ENCODE results near the gene TNFRSF9. TPM values are rescaled to one million over a fixed set of nuclear protein-coding genes. Genes with fewer than 3 reads are reported as not detected.

TNFRSF9 gene
- total and polyA plus RNA-seq, 2 of the 8 experiments (the other 6 are each of a cell fraction or from before 2014, with no cell fraction given): not detected

DNA sequence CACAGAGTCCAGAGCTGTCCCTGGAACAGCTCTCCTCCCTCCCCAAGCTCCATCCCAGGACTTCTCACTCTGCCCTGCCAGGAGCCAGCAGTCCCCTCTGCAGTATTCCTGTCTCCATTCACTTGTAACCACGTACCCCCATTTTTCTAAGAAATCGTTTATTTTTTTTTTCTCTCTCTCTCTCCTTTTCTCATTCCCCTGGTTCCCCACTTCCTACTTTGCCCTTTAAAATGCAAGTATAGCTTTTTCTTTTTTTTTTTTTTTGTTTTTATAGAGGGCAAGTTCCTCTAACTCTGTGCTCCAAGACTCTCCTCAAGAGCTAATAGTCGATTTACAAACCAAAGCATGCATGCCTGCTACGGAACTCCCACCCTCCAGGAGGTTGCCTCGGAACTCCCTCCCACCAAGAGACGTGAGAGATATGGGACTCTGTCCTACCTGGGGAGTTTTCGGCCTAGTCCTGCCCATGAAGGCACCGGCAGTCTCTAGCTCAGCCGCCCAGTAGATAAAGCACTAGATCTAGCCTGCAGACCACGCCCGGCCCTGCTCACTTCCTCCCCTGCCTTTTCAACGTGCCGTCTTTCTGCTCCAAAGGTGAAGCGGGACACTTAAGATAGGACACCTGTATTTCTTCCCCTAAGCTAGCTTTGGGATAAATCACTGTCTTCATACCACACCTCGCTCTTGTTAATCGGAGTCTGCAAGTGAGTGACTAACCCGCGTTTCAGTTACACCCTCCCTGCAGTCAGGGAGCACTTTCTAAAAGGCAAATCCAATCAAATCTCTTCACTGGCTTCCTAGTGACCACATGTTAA, 27.7 kb downstream of the TNFRSF9 start:
- no peak overlapping the region; the same call in 1 of the 2 replicates for H4K8ac ChIP-seq (ENCODE audit: extremely low read depth, insufficient read depth, low read length)
- no peak overlapping the region for H3K23ac ChIP-seq (ENCODE audit: insufficient read length)
- H2BK5ac ChIP-seq (ENCODE audit: low read depth, low read length): no peak overlapping the region; the same call in 1 of the 2 replicates
- no peak overlapping the region for H3K4me3 ChIP-seq (ENCODE audit: extremely low read depth in 1 of 4, insufficient read depth in 2 of 4, low read depth in 3 of 4, low read length in 4 of 4)
- DNase-seq (ENCODE audit: low read depth in 1 of 2, low spot score in 2 of 2): peak in 1 of 2 experiments; percentile 3
- no peak overlapping the region for H3K56ac ChIP-seq (replicated peaks; ENCODE audit: insufficient read length, low read depth, low read length)
- no peaks in the 10 kb centered on the region for H4K20me1 ChIP-seq (replicated peaks in 1 of 2; ENCODE audit: control insufficient read depth in 1 of 2, insufficient read depth in 2 of 2, low read length in 2 of 2)
- H3K4me2 ChIP-seq (ENCODE audit: insufficient read depth in 1 of 2, low read depth in 2 of 2, low read length in 2 of 2): peak overlapping the region; percentile 45 to 67
- peak overlapping the region; percentile 72 for H2AFZ ChIP-seq (ENCODE audit: low read length)
- no peaks in the 10 kb centered on the region for H3K27me3 ChIP-seq (replicated peaks in 1 of 4; ENCODE audit: control insufficient read depth in 3 of 4, extremely low read depth in 1 of 4, insufficient read depth in 3 of 4, low read length in 3 of 4)
- H3K14ac ChIP-seq (ENCODE audit: insufficient read length): no peak overlapping the region
- H3K9ac ChIP-seq (replicated peaks in 1 of 4; ENCODE audit: extremely low read depth in 1 of 4, low read depth in 3 of 4, low read length in 3 of 4): no peak overlapping the region
- H3K27ac ChIP-seq (ENCODE audit: low read depth, low read length): no peak overlapping the region
- no peak overlapping the region for H4K91ac ChIP-seq (replicated peaks; ENCODE audit: insufficient read length, low read length)
- H3K36me3 ChIP-seq (ENCODE audit: control insufficient read depth in 2 of 4, insufficient read depth in 4 of 4, low read length in 3 of 4): no peaks in the 10 kb centered on the region
- H3K23me2 ChIP-seq (ENCODE audit: low read depth, low read length): no peaks in the 10 kb centered on the region
- no peak for FAIRE-seq
- H4K5ac ChIP-seq (ENCODE audit: insufficient read length, low read depth, low read length): no peak overlapping the region
- CTCF ChIA-PET (ENCODE audit: partially characterized antibody): interaction anchor here (0.7 to 1.8 kb wide), 5 partner anchors 9 to 245 kb away, joined by 3 to 6 read pairs (median 4); no protein-coding TSS in a partner anchor
- H3K9me3 ChIP-seq (ENCODE audit: insufficient read depth in 2 of 2, low read depth in 1 of 2, low read length in 1 of 2): no peaks in the 10 kb centered on the region
- H2BK15ac ChIP-seq (ENCODE audit: low read length): peak overlapping the region; percentile 88; the same call in 1 of the 2 replicates
- H3K79me2 ChIP-seq (ENCODE audit: control insufficient read depth in 1 of 2, insufficient read depth in 2 of 2, low read length in 2 of 2): no peaks in the 10 kb centered on the region
- H2BK120ac ChIP-seq (replicated peaks; ENCODE audit: low read depth, low read length): no peak overlapping the region
- WGBS, 2 experiments (ENCODE audit: extremely low coverage in 1 of 2, insufficient coverage in 1 of 2, insufficient read length in 1 of 2, insufficient replicate concordance in 2 of 2, low coverage in 1 of 2, low lambda C conversion rate in 2 of 2, missing lambda C conversion rate in 1 of 2): 62% methylated on average over 18 of the region's 18 CpGs; no CpG with 5 or more reads in 1 of the 2 experiments
- POLR2A ChIA-PET (ENCODE audit: partially characterized antibody): interaction anchor here (0.9 to 1.7 kb wide), 2 partner anchors 9 to 13 kb away, joined by 3 to 6 read pairs; no protein-coding TSS in a partner anchor
- H2AK5ac ChIP-seq (ENCODE audit: low read depth, low read length): no peak overlapping the region
- H3K79me1 ChIP-seq (ENCODE audit: low read depth, low read length): no peaks in the 10 kb centered on the region
- H3K4ac ChIP-seq (replicated peaks; ENCODE audit: insufficient read length, low read depth, low read length): no peak overlapping the region
- H2BK12ac ChIP-seq (ENCODE audit: low read depth, low read length): peak overlapping the region; percentile 53; the same call in 1 of the 2 replicates
- H2BK20ac ChIP-seq (ENCODE audit: low read length): 0 out of 2 replicates have a peak overlapping the region, but pooled peaks have one; percentile 61
- H3K4me1 ChIP-seq (replicated peaks in 1 of 4; ENCODE audit: control insufficient read depth in 3 of 4, insufficient read depth in 4 of 4, low read length in 3 of 4): peaks cover 0 to 3% (median 0%) of the 10 kb centered on the region in 4 experiments; a peak in 2 of 7 replicates
- no peak overlapping the region for H3K18ac ChIP-seq (ENCODE audit: extremely low read depth, low read length)
- TF ChIP-seq CBX8 (IDR thresholded peaks at IDR 0.05; ENCODE audit: borderline replicate concordance, low read depth, low read length) (no peak), KDM1A (IDR thresholded peaks at IDR 0.05; ENCODE audit: borderline replicate concordance, low read length) (no peak), NANOG (IDR thresholded peaks at IDR 0.05; ENCODE audit: insufficient read depth, low read depth, low read length, poor library complexity, severe bottlenecking) (no peak), SUZ12 (IDR thresholded peaks at IDR 0.05; ENCODE audit: low read length) (no peak), JUN (IDR thresholded peaks at IDR 0.05; ENCODE audit: low read depth, low read length) (no peak), KDM5A (IDR thresholded peaks at IDR 0.05; ENCODE audit: low read length) (no peak), BCL11A (IDR thresholded peaks at IDR 0.05; ENCODE audit: low read depth in 2 of 2, low read length in 2 of 2) (no peak), TCF12 (IDR thresholded peaks at IDR 0.05; ENCODE audit: low read depth, low read length) (no peak), MAFK (IDR thresholded peaks at IDR 0.05; ENCODE audit: low read depth, low read length) (no peak), PHF8 (conservative IDR thresholded peaks at IDR 0.05; ENCODE audit: low read depth, low read length) (no peak), CHD1 (IDR thresholded peaks at IDR 0.05; ENCODE audit: low read depth, low read length) (no peak), RFX5 (IDR thresholded peaks at IDR 0.05; ENCODE audit: borderline replicate concordance, low read depth, low read length) (no peak)

All from H1 (cell line).